SU-DHL-6 (cell line): ENCODE data around the gene CIZ1.

Source experiments
- CTCF ChIP-seq: fragments of 200-600 bp; sonication (generic); IDR thresholded peaks from one replicate; pipeline ENCODE4 v1.5.1; 2017; ENCODE audit warnings: antibody characterized with exemption, mild to moderate bottlenecking, low read length, moderate library complexity; ENCODE audit not compliant: insufficient read depth, poor library complexity, severe bottlenecking
- EZH2phosphoT487 ChIP-seq: fragments of 200-600 bp; sonication (generic), shearing (Covaris generic); conservative IDR thresholded peaks from 2 replicates; pipeline ENCODE4 v1.6.1; 2018; ENCODE audit warnings: mild to moderate bottlenecking, antibody characterized with exemption, low read length, moderate library complexity, mixed read lengths

- TF ChIP-seq CTCF, result peak; percentile 93
- TF ChIP-seq EZH2phosphoT487, result no peak
Observed at GRCh38 chr9:128191406-128192046, at the start of gene CIZ1.
